ENCODE results near the gene SH3GLB1.

Gene SH3GLB1

GRCh38 chr1:86731416-86731815, 27.0 kb downstream of the SH3GLB1 start:
- no peak for TF ChIP-seq CTCF (IDR thresholded peaks at IDR 0.05; ENCODE audit: control insufficient read depth, extremely low read depth, insufficient read depth)
- H3K4me3 ChIP-seq (ENCODE audit: low read depth, low read length), result no peak overlapping the region
- no peak for DNase-seq (ENCODE audit: low read depth)

GRCh38 chr1:86733340-86733739, 29.0 kb downstream of the SH3GLB1 start:
- TF ChIP-seq CTCF (IDR thresholded peaks at IDR 0.05; ENCODE audit: control insufficient read depth, extremely low read depth, insufficient read depth), result no peak
- no peak for DNase-seq (ENCODE audit: low read depth)
- H3K4me3 ChIP-seq (ENCODE audit: low read depth, low read length), result no peak overlapping the region

GRCh38 chr1:86739648-86740509, 35.5 kb downstream of the SH3GLB1 start:
- DNase-seq (ENCODE audit: low read depth), result no peak
- TF ChIP-seq CTCF (IDR thresholded peaks at IDR 0.05; ENCODE audit: control insufficient read depth, extremely low read depth, insufficient read depth), result no peak

GRCh38 chr1:86741947-86742572, 37.7 kb downstream of the SH3GLB1 start:
- DNase-seq (ENCODE audit: low read depth), result no peak
- H3K4me3 ChIP-seq (ENCODE audit: low read depth, low read length), result no peak overlapping the region
- peak; percentile 61 for TF ChIP-seq CTCF (IDR thresholded peaks at IDR 0.05; ENCODE audit: control insufficient read depth, extremely low read depth, insufficient read depth)

More at GRCh38 chr1:86739648-86740509, 35.5 kb downstream of the SH3GLB1 start:
- no peak overlapping the region for H3K4me3 ChIP-seq (ENCODE audit: low read depth, low read length)

GRCh38 chr1:86747304-86747703, 42.9 kb downstream of the SH3GLB1 start:
- no peak for TF ChIP-seq CTCF (IDR thresholded peaks at IDR 0.05; ENCODE audit: control insufficient read depth, extremely low read depth, insufficient read depth)
- no peak for DNase-seq (ENCODE audit: low read depth)
- H3K4me3 ChIP-seq (ENCODE audit: low read depth, low read length), result no peak overlapping the region

GRCh38 chr1:86748622-86749373, 44.4 kb downstream of the SH3GLB1 start:
- no peak overlapping the region for H3K4me3 ChIP-seq (ENCODE audit: low read depth, low read length)
- no peak for TF ChIP-seq CTCF (IDR thresholded peaks at IDR 0.05; ENCODE audit: control insufficient read depth, extremely low read depth, insufficient read depth)
- no peak for DNase-seq (ENCODE audit: low read depth)
